ENCODE measurements around the gene ZNHIT3. TPM values are rescaled to one million over a fixed set of nuclear protein-coding genes. Genes with fewer than 3 reads are reported as not detected.

ZNHIT3 gene
- total RNA-seq, 3 donors from 2014 or later (not counting 1 experiment from before 2014, with no cell fraction given) = 27.1 to 41.3 (median 36.6) TPM

GRCh38 chr17:36459045-36459444, 27.4 kb upstream of the ZNHIT3 start:
- H3K27me3 Mint-ChIP-seq (ENCODE audit: low read depth in 2 of 2) = peaks cover 30 to 34% of the 10 kb centered on the region in 2 donors
- H3K9me3 Mint-ChIP-seq = no peaks in the 10 kb centered on the region
- intact Hi-C loops (cut with micrococcal nuclease) = no loop called here
- H3K27ac Mint-ChIP-seq = no peak overlapping the region
- ATAC-seq (no peak), DNase-seq (no peak)
- Histone ChIP-seq H3K9me3 (ENCODE audit: control insufficient read depth, insufficient read depth, low read length) (no peaks in the 10 kb centered on the region), H3K27ac (ENCODE audit: low read length) (no peak overlapping the region), H3K4me1 (ENCODE audit: control insufficient read depth, insufficient read depth, low read length) (no peaks in the 10 kb centered on the region), H3K36me3 (ENCODE audit: control insufficient read depth, insufficient read depth, low read length) (no peaks in the 10 kb centered on the region), H3K4me3 (ENCODE audit: low read length) (no peak overlapping the region), H3K27me3 (ENCODE audit: control insufficient read depth, insufficient read depth, low read length) (peaks cover 4% of the 10 kb centered on the region)
- H3K36me3 Mint-ChIP-seq = no peaks in the 10 kb centered on the region
- no peak for TF ChIP-seq CTCF (IDR thresholded peaks at IDR 0.05)
- 85% methylated on average over 5 of the region's 5 CpGs for WGBS (ENCODE audit: insufficient coverage)
- no peak overlapping the region for H3K4me3 Mint-ChIP-seq
- H3K4me1 Mint-ChIP-seq = no peaks in the 10 kb centered on the region

DNA sequence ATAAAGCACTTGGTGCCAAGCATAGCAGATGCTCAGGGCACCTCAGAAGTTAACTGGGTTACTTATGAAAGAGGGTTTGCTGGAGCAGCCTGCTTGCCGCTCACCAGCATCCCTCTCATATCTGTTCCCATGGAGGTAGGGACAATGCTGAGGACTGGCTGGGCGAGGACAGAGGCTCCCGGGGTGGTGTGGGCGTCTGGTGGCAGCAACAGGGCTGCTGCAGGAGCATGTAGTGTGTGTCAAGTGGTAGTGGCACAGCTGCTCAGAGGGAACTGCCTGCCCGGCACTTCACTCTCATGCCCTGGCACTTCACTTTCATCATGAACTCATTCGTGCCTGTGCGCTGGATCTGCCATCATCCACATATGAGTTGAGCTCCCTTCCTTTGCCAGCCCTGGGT, 26.9 kb upstream of the ZNHIT3 start:
- peaks cover 30 to 34% of the 10 kb centered on the region in 2 donors for H3K27me3 Mint-ChIP-seq (ENCODE audit: low read depth in 2 of 2)
- peaks cover 8% of the 10 kb centered on the region for H3K27me3 ChIP-seq (ENCODE audit: control insufficient read depth, insufficient read depth, low read length)
- intact Hi-C loops (cut with micrococcal nuclease) = no loop called here
- DNase-seq = no peak
- WGBS (ENCODE audit: insufficient coverage) = 75% methylated on average over 7 of the region's 7 CpGs
- no peak for TF ChIP-seq CTCF (IDR thresholded peaks at IDR 0.05)
- H3K27ac ChIP-seq (ENCODE audit: low read length) = no peak overlapping the region
- no peaks in the 10 kb centered on the region for H3K4me1 ChIP-seq (ENCODE audit: control insufficient read depth, insufficient read depth, low read length)
- no peaks in the 10 kb centered on the region for H3K36me3 Mint-ChIP-seq
- H3K4me3 Mint-ChIP-seq = no peak overlapping the region
- H3K4me1 Mint-ChIP-seq = no peaks in the 10 kb centered on the region
- no peak for ATAC-seq
- no peaks in the 10 kb centered on the region for H3K9me3 ChIP-seq (ENCODE audit: control insufficient read depth, insufficient read depth, low read length)
- no peaks in the 10 kb centered on the region for H3K36me3 ChIP-seq (ENCODE audit: control insufficient read depth, insufficient read depth, low read length)
- no peaks in the 10 kb centered on the region for H3K9me3 Mint-ChIP-seq
- no peak overlapping the region for H3K27ac Mint-ChIP-seq
- H3K4me3 ChIP-seq (ENCODE audit: low read length) = no peak overlapping the region

DNA sequence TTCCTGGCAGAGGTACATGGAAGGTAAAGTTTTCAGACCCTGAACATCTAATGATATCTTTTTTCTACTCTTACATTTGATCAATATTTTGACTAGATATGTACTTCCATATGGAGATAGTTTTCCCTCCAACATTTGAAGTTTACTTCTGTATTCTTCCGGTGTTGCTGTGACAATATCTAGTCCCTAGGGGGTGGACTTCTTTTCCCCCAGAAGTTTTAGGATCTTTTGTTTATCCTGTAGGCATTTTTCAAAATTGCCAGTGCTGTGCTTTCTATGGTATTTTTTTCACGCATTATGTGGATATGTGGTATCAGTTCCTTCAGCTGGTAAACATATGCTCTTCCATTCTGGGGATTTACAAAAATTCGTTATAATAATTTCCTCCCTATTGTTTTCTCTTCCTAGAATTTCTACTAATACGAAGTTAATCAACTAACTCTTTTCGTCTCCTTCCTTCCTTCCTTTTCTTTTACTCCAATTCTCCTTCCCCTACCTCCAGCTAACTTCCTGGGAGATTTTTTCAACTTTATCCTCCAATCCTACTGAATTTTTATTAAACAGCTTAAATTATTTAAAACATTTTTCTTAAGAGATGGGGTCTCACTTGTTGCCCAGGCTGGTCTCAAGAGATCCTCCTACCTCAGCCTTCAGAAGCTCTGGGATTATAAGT, 26.1 kb upstream of the ZNHIT3 start:
- H3K4me3 ChIP-seq (ENCODE audit: low read length) = no peak overlapping the region
- DNase-seq (no peak), ATAC-seq (no peak)
- no peaks in the 10 kb centered on the region for H3K9me3 ChIP-seq (ENCODE audit: control insufficient read depth, insufficient read depth, low read length)
- no peaks in the 10 kb centered on the region for H3K4me1 ChIP-seq (ENCODE audit: control insufficient read depth, insufficient read depth, low read length)
- Mint-ChIP-seq H3K4me1 (no peaks in the 10 kb centered on the region), H3K36me3 (no peaks in the 10 kb centered on the region), H3K9me3 (no peaks in the 10 kb centered on the region), H3K27me3 (ENCODE audit: low read depth in 2 of 2) (peaks cover 37 to 41% of the 10 kb centered on the region in 2 donors), H3K27ac (no peak overlapping the region), H3K4me3 (no peak overlapping the region)
- H3K27me3 ChIP-seq (ENCODE audit: control insufficient read depth, insufficient read depth, low read length) = peaks cover 8% of the 10 kb centered on the region
- no peaks in the 10 kb centered on the region for H3K36me3 ChIP-seq (ENCODE audit: control insufficient read depth, insufficient read depth, low read length)
- WGBS (ENCODE audit: insufficient coverage) = 64% methylated on average over 4 of the region's 5 CpGs
- intact Hi-C loops (cut with micrococcal nuclease) = no loop called here
- TF ChIP-seq CTCF (IDR thresholded peaks at IDR 0.05) = no peak
- H3K27ac ChIP-seq (ENCODE audit: low read length) = no peak overlapping the region
